ENCODE results near the gene MRPL52.
"Not testable (repeated sequence)": the region's sequence is repeated elsewhere in the genome, so short reads cannot be mapped to it uniquely, and the experiment has no call there.

MRPL52 gene

DNA sequence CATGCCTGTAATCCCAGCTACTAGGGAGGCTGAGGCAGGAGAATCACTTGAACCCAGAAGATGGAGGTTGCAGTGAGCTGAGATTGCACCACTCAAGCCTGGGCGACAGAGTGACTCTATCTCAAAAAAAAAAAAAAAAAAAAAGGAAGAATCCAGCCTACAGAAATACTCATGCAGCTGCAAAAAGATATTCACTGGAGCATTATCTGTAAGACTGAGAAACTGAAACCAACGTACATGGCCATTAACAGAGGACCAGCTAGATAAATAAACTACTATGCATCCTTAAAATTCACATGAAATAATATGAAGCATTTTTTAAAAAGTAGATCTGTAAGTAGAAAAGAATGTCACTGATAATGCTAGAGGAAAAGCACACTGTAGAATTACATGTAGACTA lies 18.0 kb upstream of the MRPL52 start:
- DNase-seq: no peak

DNA sequence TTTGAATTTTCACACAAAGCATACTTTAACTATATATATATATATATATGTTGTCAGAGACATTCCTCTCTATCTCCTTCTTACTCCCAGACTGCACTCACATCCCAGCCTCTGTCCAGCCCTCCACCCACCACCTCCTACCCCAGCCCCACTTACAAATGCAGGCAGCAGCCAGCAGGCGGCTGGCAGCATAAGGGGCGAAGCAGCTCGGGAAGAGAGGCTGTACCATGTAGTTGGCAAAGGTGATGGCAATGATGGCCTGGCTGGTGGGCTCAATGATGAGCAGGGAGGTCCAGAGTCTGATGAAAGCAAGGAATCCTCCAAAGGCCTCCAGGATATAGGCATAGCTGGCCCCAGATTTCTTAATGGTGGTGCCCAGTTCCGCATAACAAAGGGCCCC lies 16.9 kb upstream of the MRPL52 start:
- no peak for DNase-seq

DNA sequence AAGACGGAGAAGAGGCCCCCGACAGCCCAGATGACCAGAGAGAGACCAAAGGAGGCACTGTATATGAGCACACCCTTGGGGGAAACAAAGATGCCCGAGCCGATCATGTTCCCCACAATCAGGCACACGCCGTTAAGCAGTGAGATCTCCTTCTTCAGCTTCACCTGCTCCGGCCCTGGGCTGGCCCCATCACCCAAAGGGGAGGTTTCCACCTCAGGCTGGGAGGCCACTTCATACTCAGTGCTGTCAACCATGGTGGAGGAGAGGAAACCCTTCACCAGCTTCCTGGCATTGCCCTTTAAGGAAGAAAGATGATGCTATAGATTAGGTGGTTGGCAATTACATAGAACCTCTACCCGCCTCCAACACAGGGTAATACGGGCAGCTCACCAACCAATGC lies 16.5 kb upstream of the MRPL52 start:
- no peak for DNase-seq

DNA sequence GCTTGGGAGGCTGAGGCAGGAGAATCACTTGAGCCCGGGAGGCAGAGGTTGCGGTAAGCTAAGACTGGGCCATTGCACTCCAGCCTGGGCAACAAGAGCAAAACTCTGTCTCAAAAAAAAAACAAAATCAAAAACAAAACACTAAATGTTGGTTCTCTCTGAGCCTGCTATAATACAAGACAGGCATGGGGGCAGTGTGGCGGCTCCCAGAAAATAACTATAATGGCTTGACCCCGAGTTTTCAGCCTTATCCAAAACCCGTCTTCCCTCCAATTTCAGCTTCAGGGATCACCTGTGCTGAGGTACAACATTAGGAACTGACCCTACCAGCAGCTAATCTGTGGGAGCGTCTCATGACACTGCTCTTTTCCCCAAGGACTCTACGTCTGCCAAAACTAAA lies 15.3 kb upstream of the MRPL52 start:
- no peak for DNase-seq

DNA sequence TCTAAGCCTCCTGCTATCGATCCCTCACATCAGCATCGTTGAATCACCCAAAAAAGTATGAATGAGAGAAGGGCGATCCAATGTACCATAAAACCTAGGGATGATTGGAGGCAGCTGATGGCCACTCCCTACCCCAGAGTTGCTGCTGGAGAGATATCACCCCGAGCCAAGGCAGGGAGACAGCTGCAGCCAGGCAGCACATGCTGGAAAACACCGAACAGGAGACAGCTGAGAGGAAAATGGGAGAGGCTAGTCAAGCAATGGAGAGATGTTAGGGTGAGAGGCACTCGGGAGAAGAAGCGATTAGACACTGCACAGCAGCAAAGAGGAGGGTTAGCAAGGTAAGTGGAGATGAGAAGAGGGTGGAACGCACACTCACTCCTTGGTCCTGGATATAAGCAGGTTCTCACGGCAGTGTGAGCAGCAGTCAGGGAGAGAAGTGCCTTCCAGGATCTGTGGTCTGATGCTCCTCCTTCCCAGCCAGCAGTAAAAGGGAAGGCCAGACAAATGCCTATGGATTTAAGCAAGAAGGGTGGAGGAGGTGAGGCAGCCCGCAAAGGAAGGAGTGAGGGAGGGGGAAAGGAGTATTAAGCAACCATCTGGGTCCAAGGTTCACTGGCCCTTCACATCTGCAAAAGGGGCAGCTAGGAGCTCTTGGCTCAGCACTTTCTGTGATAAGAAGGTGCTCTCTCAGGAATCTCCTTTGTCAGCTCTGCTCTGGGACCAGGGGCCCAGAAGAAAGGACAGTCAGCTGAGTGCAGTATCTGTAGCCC lies 14.6 kb upstream of the MRPL52 start, which contains the start of gene SLC7A7:
TSS of gene SLC7A7 (minus strand) at position 495 of the 773 bp plus-strand sequence. CDS start 2,037 bp downstream, outside the sequence.
- no peak for DNase-seq

DNA sequence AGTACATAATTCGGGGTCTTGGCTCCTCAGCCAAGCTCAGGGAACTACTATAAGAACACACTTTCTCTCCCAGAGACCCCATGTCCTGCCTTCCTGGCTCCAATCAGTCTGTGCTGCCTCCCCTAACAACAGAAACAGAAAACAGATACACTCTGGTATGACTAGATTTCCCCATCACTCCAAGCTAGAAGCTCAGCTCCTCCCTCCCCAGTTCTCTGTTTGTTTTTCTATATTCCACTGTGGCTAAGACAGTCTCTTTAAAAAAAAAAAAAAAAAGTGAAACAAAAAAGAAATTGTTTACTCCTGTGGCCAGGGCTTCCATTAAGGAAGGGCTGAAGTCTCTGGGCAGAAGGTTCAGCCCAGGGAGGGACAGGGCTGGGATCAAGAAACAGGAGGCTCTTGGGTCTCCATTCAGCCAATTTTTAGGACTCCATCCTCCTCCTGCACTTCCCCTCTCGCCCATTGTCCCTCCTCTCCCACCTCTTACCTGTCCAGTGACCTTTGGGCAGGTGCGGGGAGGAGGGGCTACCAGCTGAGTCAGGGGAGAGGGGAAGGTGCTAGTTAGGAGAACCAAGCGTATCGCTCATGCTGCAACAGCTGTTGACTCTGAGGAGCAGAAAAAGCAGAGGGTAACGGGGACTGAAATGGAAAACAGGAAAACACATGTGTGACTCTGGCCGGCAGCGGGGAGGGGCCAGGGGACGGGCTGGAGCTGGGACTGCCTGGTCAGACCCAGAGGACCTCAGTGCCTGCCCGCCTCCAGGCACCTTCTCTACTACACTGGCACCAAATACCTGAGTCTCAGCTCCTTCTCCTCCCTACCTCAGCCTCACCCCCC lies 10.3 kb upstream of the MRPL52 start:
- DNase-seq: peak; percentile 38

DNA sequence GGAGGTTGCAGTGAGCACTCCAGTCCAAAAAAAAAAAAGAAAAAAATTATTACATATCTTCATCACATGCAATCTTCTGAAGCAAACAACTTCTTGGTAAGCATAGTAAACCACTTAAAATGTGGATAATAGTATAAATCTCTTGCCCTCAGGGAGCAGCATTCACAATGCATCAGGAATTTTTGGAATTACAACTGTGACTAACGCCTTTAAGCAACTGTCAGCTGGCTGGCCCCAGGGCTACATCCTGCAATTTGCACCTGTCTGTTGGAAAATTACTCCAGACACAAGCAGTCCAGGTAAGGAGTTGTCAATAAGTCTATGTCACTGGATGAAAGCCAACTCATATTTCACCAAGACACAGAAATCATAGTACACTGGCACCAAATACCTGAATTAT lies 9.0 kb upstream of the MRPL52 start:
- peak; percentile 70 for DNase-seq

DNA sequence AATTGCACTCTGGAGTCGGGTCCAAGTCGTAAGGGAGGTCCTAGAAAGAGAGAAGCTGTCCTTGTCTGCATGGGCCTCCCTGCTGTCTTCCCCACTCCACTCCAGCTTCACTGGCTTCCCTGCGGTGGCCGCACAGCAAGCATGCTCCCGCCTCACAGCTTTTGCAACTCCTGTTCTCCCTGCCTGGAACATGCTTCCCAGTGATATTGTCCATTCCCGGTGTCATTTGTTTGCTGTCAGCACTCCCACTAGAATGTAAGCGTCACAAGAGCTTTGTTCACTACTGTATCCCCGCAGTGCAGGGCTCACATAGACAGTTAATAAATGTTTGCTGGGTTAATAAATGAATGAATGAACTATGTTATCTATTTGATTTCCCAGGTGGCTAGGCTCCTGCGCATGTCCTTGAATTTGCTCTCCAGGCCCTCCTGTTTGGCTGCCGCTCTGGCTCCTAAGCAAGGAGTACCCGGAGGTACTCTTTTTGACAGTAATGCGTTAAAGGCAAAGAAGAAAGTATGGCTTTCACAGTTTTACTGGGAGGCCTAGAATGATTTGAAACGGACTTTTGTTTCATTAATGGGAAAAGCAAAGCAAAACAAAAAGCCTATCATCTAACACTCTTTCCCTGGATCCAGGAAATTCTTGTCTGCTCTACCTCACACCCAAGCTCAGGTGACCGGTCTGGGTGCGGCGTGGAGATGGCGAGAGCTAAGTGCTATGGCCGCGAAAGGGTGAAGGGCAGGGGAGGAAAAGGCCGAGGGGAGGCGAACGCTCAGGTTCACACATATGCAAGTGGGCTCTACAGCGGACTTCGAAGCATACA lies 8.3 kb upstream of the MRPL52 start:
- DNase-seq: no peak

DNA sequence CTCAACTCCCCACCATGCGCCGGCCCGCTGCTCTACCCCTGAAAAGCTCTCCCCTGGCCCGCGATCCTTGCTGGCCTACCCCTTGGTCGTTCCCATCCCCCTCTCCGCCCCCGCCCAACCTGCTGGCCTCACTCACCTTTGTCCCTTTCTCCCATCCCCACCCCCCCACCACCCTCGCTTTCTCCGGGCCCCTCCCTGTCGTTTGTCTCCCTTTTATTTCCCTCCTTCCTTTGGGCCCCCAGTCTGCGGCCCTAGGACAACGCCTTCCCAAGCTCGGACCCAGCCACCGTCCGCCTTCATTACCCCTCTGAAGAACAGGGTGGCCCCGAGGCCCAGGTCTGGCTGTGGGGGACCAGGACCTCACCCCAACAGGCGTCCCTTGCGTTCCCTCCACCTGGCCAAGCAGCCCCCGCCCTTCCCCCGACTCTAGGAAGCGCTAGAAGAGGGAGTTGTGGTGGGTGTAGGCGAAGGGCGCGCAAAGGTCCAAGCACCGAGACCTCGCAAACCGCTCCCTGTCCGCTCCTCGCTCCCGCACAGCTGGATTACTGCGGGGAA lies 7.6 kb upstream of the MRPL52 start:
- DNase-seq: no peak

DNA sequence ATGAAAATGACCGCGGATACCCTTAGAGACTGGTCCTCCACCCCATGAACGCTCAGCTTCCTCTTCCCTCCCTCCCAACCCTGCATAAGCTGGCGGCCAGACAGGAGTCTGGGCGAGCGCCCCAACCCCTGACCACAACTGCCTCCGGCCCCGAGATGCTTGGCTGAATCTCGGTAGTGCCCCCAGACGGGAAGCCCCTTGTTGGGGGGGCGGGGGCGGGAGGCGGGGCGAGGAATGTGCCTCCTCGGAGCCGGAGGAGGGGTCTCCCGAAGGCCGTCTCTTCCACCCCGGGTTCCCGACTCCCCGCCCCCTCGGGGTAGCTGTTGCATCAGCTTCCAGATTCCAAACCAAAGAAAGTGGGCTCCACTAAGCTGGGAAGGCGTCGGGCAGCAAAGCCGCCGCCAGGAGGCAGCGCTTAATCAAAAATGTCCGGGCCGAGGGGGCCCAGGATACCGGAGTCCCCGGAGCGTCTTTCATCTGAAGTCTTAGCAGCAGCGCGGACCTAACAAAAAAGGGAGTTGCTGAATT lies 7.1 kb upstream of the MRPL52 start:
- peak; percentile 93 for DNase-seq

DNA sequence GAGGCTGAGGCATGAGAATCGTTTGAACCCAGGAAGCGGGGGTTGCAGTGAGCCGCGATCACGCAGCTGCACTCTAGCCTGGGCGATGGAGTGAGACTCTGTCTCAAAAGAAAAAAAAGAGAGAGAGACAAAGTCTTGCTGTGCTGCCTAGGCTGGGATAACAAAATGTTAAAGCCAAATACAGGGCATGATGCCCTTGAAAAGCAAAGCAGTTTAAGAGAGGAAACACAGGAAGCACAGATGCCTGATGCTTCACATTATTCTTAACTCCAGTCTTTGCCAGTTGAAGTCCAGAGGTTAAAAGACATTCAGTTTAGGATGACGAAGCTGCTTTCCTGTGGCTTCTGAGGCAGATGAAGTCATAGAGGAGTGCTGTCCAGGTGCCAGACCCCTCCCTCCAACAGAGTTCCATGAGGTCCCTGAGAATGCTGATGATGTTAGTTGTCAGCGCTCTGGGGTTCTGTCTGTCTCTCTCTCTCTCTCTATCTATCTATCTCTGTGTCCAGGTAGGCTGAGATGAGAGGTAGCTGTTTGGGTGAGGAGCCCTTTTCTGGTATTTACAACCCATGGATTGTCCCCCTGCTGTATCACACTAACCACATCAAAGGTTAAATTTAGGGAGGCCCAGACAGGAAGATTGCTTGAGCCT lies 4.9 kb upstream of the MRPL52 start:
- peak; percentile 94 for DNase-seq

DNA sequence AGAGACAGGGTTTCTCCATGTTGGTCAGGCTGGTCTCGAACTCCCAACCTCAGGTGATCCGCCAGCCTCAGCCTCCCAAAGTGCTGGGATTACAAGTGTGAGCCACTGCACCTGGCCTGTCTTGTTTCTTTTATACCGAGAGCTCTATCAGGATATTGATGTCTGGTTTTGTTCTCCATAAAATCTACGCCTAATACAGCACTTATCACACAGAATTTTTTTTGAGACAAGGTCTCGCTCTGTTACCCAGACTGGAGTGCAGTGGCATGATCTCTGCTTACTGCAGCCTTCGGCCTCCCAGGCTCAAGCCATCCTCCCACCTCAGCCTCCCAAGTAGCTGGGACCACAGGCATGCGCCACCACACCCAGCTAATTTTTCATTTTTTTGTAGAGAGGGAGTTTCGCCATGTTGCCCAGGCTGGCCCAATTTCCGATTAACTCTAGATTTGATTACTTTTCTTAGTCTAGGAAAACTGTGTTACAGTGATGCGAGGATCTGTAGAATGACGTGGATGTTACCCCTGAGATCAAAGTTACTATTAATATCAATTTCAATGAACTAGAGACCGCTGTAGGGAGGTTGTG lies 519 bp upstream of the MRPL52 start:
- DNase-seq: not testable (repeated sequence)

DNA sequence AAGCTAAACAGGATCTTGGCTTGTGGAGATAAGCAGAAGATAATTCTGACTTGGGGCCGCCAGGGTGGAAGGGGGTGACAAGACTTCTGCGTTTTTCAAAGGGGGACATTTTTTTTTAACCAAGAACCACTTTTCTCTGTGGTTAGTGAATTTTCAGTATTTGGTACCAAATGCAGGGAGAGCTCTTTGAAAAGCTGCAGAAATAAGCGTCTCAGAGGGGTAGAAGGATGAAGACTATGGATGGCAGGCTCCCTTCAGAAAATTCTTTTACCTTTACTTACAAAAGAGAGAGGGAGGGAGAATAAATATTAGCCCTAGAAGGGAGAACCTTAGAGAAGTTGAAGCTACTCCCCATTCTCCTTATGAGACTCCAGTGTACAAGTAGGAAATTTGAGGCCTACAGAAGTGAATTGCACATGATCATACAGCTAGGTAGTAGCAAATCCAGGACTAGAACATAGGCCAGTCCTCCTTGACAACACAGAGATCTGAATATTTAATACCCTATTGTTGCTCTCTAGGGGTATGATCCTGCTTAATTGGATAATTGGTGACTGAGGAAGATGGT lies 840 bp downstream of the MRPL52 start:
- DNase-seq: no peak

DNA sequence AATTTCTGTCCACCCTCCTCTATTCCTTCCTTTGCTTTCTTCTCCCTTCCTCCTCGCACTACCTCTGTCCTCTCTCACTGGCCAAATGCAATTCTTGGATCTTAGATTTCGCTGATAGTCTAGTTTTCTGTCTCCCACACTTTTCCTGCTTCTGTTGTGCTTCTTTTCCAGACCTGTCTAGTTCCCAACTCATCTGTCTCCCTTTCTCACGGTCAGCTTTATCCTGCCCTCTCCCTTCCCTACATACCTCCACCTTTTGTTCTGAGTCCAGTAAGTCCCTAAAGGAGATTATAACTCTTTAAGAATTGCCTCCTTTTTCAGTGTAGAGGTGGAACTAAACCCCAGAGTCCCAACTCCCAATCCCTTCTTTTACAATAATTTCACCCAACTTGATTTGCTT lies 5.8 kb downstream of the MRPL52 start:
- no peak for DNase-seq

DNA sequence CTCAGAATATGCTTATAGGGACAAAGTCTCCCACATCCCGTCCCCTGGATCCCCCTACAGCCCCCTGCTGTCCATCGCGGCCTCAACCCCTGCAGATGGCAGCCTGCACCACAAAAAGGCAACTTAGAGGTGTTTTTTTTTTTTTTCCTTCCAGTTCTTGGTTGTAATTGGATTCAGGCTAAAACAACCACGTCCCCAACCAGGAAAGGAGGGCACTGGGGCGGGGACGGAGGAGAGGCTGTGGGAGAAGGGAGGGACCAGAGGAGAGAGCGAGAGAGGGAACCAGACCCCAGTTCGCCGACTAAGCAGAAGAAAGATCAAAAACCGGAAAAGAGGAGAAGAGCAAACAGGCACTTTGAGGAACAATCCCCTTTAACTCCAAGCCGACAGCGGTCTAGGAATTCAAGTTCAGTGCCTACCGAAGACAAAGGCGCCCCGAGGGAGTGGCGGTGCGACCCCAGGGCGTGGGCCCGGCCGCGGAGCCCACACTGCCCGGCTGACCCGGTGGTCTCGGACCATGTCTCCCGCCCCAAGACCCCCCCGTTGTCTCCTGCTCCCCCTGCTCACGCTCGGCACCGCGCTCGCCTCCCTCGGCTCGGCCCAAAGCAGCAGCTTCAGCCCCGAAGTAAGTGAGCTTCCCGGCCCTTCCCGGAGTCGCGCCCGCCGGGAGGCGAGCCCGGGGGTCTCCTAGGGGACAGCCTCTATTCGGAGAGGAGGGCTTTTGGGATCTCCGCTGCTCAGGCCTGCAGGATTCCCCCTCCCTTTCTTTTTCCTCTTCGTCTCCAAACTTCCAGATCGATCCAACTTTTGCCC lies 6.8 kb downstream of the MRPL52 start, which contains the start of gene MMP14:
TSS of gene MMP14 (plus strand) at position 285 of the 813 bp plus-strand sequence. CDS start at position 518, 233 bp downstream.
- DNase-seq: peak; percentile 92

DNA sequence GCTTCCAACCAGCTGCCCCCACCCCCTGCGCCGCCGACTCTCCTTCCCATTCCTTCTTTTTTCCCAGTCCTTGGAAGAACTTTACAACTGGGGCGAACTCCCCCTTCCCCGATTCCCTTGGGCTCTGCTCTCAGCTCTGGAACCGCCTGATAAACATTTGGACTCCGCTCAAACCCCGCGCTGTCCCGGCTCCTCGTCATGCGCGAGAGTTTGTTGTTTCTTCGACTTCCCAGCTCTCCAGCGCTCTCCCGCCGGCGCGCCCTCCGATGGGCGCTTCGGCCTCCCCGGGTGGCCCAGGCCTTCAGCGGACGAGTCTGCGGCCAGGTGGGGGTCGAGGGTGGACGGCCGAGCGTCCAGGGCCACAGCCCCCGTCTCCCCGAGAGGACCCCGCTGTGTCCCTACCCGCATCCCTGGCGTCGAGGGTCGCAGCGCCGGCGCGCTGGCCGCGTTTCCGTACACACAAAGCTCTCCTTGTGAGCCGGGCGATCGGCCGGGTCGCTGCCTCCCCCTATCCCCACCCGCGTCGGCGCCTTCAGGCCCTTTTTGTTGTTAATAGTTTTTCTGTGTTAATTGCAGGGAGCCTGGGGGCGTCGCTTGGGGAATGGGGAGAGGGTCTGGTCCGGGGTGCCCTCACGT lies 7.5 kb downstream of the MRPL52 start:
- peak; percentile 59 for DNase-seq

DNA sequence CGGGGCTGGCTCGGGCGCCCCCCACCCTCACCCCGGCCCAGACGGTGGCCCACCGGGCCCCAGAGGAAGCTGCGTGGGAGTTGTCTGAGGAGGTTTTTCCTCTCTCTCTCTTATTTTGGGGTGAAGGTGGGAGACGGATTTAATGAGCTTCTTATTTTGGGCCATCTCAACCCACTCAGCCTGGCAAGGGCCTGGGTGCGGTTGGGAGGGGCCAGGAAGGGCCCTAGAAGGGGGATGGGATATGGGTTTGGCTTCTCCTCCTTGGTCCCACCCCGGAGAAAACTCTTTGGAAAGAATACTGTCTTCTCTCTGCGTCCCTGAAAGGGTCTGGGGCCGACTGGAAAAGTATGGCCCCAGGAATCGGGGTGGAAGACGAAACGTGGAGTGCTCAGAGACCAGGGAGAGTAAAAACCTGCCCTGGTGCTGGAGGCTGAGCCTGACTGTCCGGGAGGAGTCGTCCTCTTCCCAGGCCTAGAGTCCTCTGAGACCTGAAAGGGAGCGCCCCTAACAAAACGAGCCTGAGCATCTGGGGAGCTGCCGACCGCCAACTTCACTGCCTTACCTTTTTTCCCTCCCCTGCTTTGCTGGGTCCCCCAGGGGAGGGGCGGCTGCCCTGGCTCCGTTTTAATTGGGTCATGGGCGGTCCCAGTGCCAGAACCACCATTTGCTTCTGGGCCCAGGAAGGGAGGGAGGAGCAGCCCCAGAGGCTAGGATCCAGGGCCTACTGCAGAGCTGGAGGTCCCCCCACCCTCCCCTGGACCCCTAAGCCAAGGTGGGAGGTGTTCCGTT lies 8.3 kb downstream of the MRPL52 start:
- peak; percentile 61 for DNase-seq

DNA sequence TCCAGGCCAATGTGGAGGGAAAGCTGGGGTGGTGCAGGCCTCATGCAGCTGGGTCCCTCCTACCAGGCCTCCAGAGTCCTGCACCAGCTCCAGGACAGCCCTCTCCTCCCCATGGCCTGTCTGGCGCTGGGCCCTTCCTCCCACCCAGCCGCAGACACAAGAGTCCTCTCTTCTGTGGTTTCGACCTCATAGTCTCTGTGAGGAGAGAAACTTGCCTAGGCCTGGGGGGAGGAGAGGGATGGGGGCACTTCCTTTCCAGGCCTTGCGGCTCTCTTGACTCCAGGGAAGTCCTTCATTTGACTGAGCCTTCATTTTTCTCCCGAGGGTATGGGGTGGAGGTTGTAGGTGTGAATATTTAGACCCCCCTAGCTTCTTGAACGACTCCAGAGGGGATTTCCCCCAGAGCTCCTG lies 8.9 kb downstream of the MRPL52 start:
- DNase-seq: peak; percentile 81
